ENCODE results near the gene SRRM2. TPM values are rescaled to one million over a fixed set of nuclear protein-coding genes. Genes with fewer than 3 reads are reported as not detected.

Gene SRRM2
- polyA plus RNA-seq, 1 experiment = 80.5 TPM

GRCh38 chr16:2708290-2708639 is 44.2 kb upstream of the SRRM2 start:
- POLR2A ChIA-PET = no interaction called here
- Histone ChIP-seq H3K27me3 (ENCODE audit: control insufficient read depth, insufficient read depth, low read length) (no peaks in the 10 kb centered on the region), H3K4me3 (ENCODE audit: low read depth, low read length) (no peak overlapping the region), H3K27ac (ENCODE audit: low read depth, low read length) (no peak overlapping the region), H3K9me3 (ENCODE audit: control insufficient read depth, insufficient read depth, low read length) (no peaks in the 10 kb centered on the region; the same call in 1 of the 2 replicates)
- CTCF ChIA-PET = no interaction called here
- no peak for TF ChIP-seq CTCF (IDR thresholded peaks at IDR 0.05; ENCODE audit: low read depth, low read length)
- no peak for DNase-seq (ENCODE audit: low read depth, low spot score)

GRCh38 chr16:2708955-2709587 is 43.4 kb upstream of the SRRM2 start:
- H3K4me3 ChIP-seq (ENCODE audit: low read depth, low read length) = no peak overlapping the region
- ChIA-PET POLR2A (no interaction called here), CTCF (no interaction called here)
- no peak for TF ChIP-seq CTCF (IDR thresholded peaks at IDR 0.05; ENCODE audit: low read depth, low read length)
- H3K27me3 ChIP-seq (ENCODE audit: control insufficient read depth, insufficient read depth, low read length) = no peaks in the 10 kb centered on the region
- H3K9me3 ChIP-seq (ENCODE audit: control insufficient read depth, insufficient read depth, low read length) = no peaks in the 10 kb centered on the region; the same call in 1 of the 2 replicates
- DNase-seq (ENCODE audit: low read depth, low spot score) = no peak
- H3K27ac ChIP-seq (ENCODE audit: low read depth, low read length) = no peak overlapping the region

GRCh38 chr16:2709588-2709984 is 42.9 kb upstream of the SRRM2 start:
- H3K27ac ChIP-seq (ENCODE audit: low read depth, low read length) = no peak overlapping the region
- H3K27me3 ChIP-seq (ENCODE audit: control insufficient read depth, insufficient read depth, low read length) = no peaks in the 10 kb centered on the region
- CTCF ChIA-PET = no interaction called here
- no peak for DNase-seq (ENCODE audit: low read depth, low spot score)
- POLR2A ChIA-PET = no interaction called here
- H3K9me3 ChIP-seq (ENCODE audit: control insufficient read depth, insufficient read depth, low read length) = no peaks in the 10 kb centered on the region; the same call in 1 of the 2 replicates
- H3K4me3 ChIP-seq (ENCODE audit: low read depth, low read length) = no peak overlapping the region
- no peak for TF ChIP-seq CTCF (IDR thresholded peaks at IDR 0.05; ENCODE audit: low read depth, low read length)

GRCh38 chr16:2710021-2710710 is 42.3 kb upstream of the SRRM2 start:
- ChIA-PET CTCF (no interaction called here), POLR2A (no interaction called here)
- Histone ChIP-seq H3K9me3 (ENCODE audit: control insufficient read depth, insufficient read depth, low read length) (no peaks in the 10 kb centered on the region; the same call in 1 of the 2 replicates), H3K27ac (ENCODE audit: low read depth, low read length) (no peak overlapping the region), H3K4me3 (ENCODE audit: low read depth, low read length) (no peak overlapping the region), H3K27me3 (ENCODE audit: control insufficient read depth, insufficient read depth, low read length) (no peaks in the 10 kb centered on the region)
- no peak for DNase-seq (ENCODE audit: low read depth, low spot score)
- no peak for TF ChIP-seq CTCF (IDR thresholded peaks at IDR 0.05; ENCODE audit: low read depth, low read length)

- H3K9me3 ChIP-seq (ENCODE audit: control insufficient read depth, insufficient read depth, low read length) = no peaks in the 10 kb centered on the region; the same call in 1 of the 2 replicates
- DNase-seq (ENCODE audit: low read depth, low spot score) = no peak
These were observed 41.7 kb upstream of the SRRM2 start for GRCh38 chr16:2710711-2711231.

More at GRCh38 chr16:2710711-2711231, 41.7 kb upstream of the SRRM2 start:
- ChIA-PET CTCF (no interaction called here), POLR2A (no interaction called here)
- H3K27me3 ChIP-seq (ENCODE audit: control insufficient read depth, insufficient read depth, low read length) = no peaks in the 10 kb centered on the region
- no peak overlapping the region for H3K27ac ChIP-seq (ENCODE audit: low read depth, low read length)
- no peak for TF ChIP-seq CTCF (IDR thresholded peaks at IDR 0.05; ENCODE audit: low read depth, low read length)
- no peak overlapping the region for H3K4me3 ChIP-seq (ENCODE audit: low read depth, low read length)

Data from AG04450 (cell line).